ENCODE data around the gene CNTN1.

Gene CNTN1

GRCh38 chr12:40832668-40833067 lies 140.4 kb downstream of the CNTN1 start:
- TF ChIP-seq ZFX (IDR thresholded peaks at IDR 0.05), result no peak
- no peak for TF ChIP-seq CTCF (conservative IDR thresholded peaks at IDR 0.05)
- no peak overlapping the region for H3K27ac ChIP-seq

- TF ChIP-seq CTCF (conservative IDR thresholded peaks at IDR 0.05) (no peak), ZFX (IDR thresholded peaks at IDR 0.05) (no peak)
- H3K27ac ChIP-seq, result no peak overlapping the region
Observed at GRCh38 chr12:40833818-40834217, 141.6 kb downstream of the CNTN1 start.

GRCh38 chr12:40834321-40834720 lies 142.1 kb downstream of the CNTN1 start:
- TF ChIP-seq ZFX (IDR thresholded peaks at IDR 0.05) (no peak), CTCF (conservative IDR thresholded peaks at IDR 0.05) (no peak)
- no peak overlapping the region for H3K27ac ChIP-seq

- no peak overlapping the region for H3K27ac ChIP-seq
- no peak for TF ChIP-seq CTCF (conservative IDR thresholded peaks at IDR 0.05)
- TF ChIP-seq ZFX (IDR thresholded peaks at IDR 0.05), result no peak
Observed at GRCh38 chr12:40837891-40838429, 145.7 kb downstream of the CNTN1 start.

GRCh38 chr12:40843495-40843894 lies 151.3 kb downstream of the CNTN1 start:
- no peak overlapping the region for H3K27ac ChIP-seq
- TF ChIP-seq CTCF (conservative IDR thresholded peaks at IDR 0.05), result no peak
- no peak for TF ChIP-seq ZFX (IDR thresholded peaks at IDR 0.05)

GRCh38 chr12:40853221-40853620 lies 161.0 kb downstream of the CNTN1 start:
- no peak for TF ChIP-seq ZFX (IDR thresholded peaks at IDR 0.05)
- no peak for TF ChIP-seq CTCF (conservative IDR thresholded peaks at IDR 0.05)
- no peak overlapping the region for H3K27ac ChIP-seq

GRCh38 chr12:40854604-40855003 lies 162.4 kb downstream of the CNTN1 start:
- TF ChIP-seq ZFX (IDR thresholded peaks at IDR 0.05) (no peak), CTCF (conservative IDR thresholded peaks at IDR 0.05) (no peak)
- H3K27ac ChIP-seq, result no peak overlapping the region
